PC-3 (cell line): ENCODE data around the gene CSTPP1. TPM values are rescaled to one million over a fixed set of nuclear protein-coding genes. Genes with fewer than 3 reads are reported as not detected.

Source experiments
- ATAC-seq: fragments of 200-7000 bp; cut with Tn5 transposase; 2 replicates; pipeline ENCODE4 v1.9.1; 2020; ENCODE audit warnings: mild to moderate bottlenecking, moderate library complexity
- BruUV-seq: library from RNA; stranded (reverse); fragments of 400-500 nt; replicated peaks from 2 replicates; lab custom pipeline; 2021; lab: Mats Ljungman, UMichigan
- CTCF ChIA-PET: fragments of 300-600 bp; sonication (Branson Sonifier 250); formaldehyde crosslinking; loops from one replicate; lab custom pipeline; 2022; ENCODE audit warnings: antibody characterized with exemption; lab: Charles Lee
- POLR2A ChIA-PET: fragments of 300-600 bp; sonication (Branson Sonifier 250); formaldehyde crosslinking; loops from one replicate; lab custom pipeline; 2022; ENCODE audit warnings: antibody characterized with exemption; ENCODE audit not compliant: unreplicated experiment; lab: Charles Lee
- DNase-seq: peaks from one replicate; pipeline ENCODE4 v3.0.0-alpha.2; 2015
- H2AFZ ChIP-seq: fragments of 300-600 bp; sonication (generic); 2 replicates; pipeline ENCODE4 v1.6.0; 2016; ENCODE audit warnings: antibody characterized with exemption, low read length
- H3F3A ChIP-seq: fragments of 300-600 bp; sonication (generic); one replicate; pipeline ENCODE4 v1.6.0; 2017; ENCODE audit warnings: antibody characterized with exemption, low read length, control low read depth, mild to moderate bottlenecking; ENCODE audit not compliant: unreplicated experiment
- H3K27ac ChIP-seq: fragments of 300-600 bp; sonication (generic); 2 replicates; pipeline ENCODE4 v1.5.1; 2016; ENCODE audit warnings: mild to moderate bottlenecking, low read length
- H3K27me3 ChIP-seq: fragments of 300-600 bp; sonication (generic); 2 replicates; pipeline ENCODE4 v1.6.1; 2016; ENCODE audit warnings: low read length, mixed read lengths
- H3K36me3 ChIP-seq: fragments of 300-600 bp; sonication (generic); 2 replicates; pipeline ENCODE4 v1.6.1; 2016; ENCODE audit warnings: low read depth, mixed run types, low read length, mixed read lengths
- H3K4me1 ChIP-seq: fragments of 300-600 bp; sonication (generic); 2 replicates; pipeline ENCODE4 v1.5.1; 2016; ENCODE audit warnings: low read length; ENCODE audit not compliant: insufficient read depth
- H3K4me2 ChIP-seq: fragments of 300-600 bp; sonication (generic); 2 replicates; pipeline ENCODE4 v1.6.0; 2016; ENCODE audit warnings: low read length
- H3K4me3 ChIP-seq: fragments of 300-600 bp; sonication (generic); 2 replicates; pipeline ENCODE4 v1.5.1; 2016; ENCODE audit warnings: mild to moderate bottlenecking, low read length, mixed read lengths
- H3K79me2 ChIP-seq: fragments of 300-600 bp; sonication (generic); 2 replicates; pipeline ENCODE4 v1.6.1; 2017; ENCODE audit warnings: low read length, mixed read lengths
- H3K9ac ChIP-seq: fragments of 300-600 bp; sonication (generic); 2 replicates; pipeline ENCODE4 v1.6.0; 2016; ENCODE audit warnings: mild to moderate bottlenecking, low read length
- H3K9me2 ChIP-seq: fragments of 300-600 bp; sonication (generic); replicated peaks from 2 replicates; pipeline ENCODE4 v1.6.1; 2016; ENCODE audit warnings: mixed run types, low read length, mixed read lengths
- H3K9me3 ChIP-seq: fragments of 300-600 bp; sonication (generic); 2 replicates; pipeline ENCODE4 v1.6.1; 2016; ENCODE audit warnings: low read length, mixed read lengths
- H4K20me1 ChIP-seq: fragments of 300-600 bp; sonication (generic); 2 replicates; pipeline ENCODE4 v1.6.1; 2016; ENCODE audit warnings: low read length, mixed read lengths
- EZH2 ChIP-seq: fragments of 300-600 bp; sonication (generic); IDR thresholded peaks from one replicate; pipeline ENCODE4 v1.6.1; 2017; ENCODE audit warnings: antibody characterized with exemption, mild to moderate bottlenecking, low read length; ENCODE audit not compliant: unreplicated experiment
- EZH2phosphoT487 ChIP-seq: fragments of 300-600 bp; sonication (generic); IDR thresholded peaks from 2 replicates; pipeline ENCODE4 v1.6.1; 2018; ENCODE audit warnings: mild to moderate bottlenecking, antibody characterized with exemption, low read length, borderline replicate concordance
- intact Hi-C: fragments of 100-400 bp; cut with micrococcal nuclease; formaldehyde crosslinking; loops from 2 replicates; pipeline ENCODE4 v1.9.0; 2023
- total RNA-seq: library from RNA; depleted of rRNA; stranded (reverse); fragments of >200 nt; gene quantifications from 2 replicates; pipeline ENCODE4 v1.2.3, GENCODE V29; 2014
- TF ChIP-seq, protein P1 (sequence below): fragments of 300-600 bp; sonication (generic); conservative IDR thresholded peaks from 2 replicates; pipeline ENCODE4 v1.5.1; 2017; ENCODE audit warnings: antibody characterized with exemption, low read depth, mild to moderate bottlenecking, low read length

CSTPP1 gene
- total RNA-seq, 1 experiment from 2014 or later = 21.7 TPM

DNA sequence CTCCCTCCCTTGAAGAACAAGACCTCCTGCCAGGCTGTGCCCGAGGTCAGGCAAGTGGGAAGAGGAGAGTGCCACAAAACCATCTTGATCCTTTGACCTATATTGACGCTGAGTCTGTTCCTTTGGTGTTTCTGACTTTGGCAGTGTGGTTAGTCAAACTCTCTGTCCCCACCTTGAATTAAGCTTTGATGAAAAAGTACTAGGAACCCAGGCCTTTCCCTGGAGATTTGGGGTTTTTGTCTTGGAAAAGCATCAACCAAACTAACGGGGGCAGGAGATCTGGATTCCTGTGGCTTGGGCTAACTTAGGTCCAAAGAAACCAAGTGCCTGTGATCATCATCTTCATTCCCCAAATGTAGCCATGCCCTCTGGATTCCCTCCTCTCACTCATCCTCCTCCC, 199.8 kb downstream of the CSTPP1 start:
- Histone ChIP-seq H2AFZ (no peak overlapping the region), H3F3A (no peaks in the 10 kb centered on the region), H3K36me3 (no peaks in the 10 kb centered on the region), H3K4me2 (no peak overlapping the region), H3K4me1 (no peaks in the 10 kb centered on the region), H3K4me3 (no peak overlapping the region), H3K27me3 (no peaks in the 10 kb centered on the region), H3K79me2 (no peaks in the 10 kb centered on the region), H3K9ac (no peak overlapping the region), H3K9me2 (no peaks in the 10 kb centered on the region), H3K27ac (no peak overlapping the region), H3K9me3 (no peaks in the 10 kb centered on the region), H4K20me1 (no peaks in the 10 kb centered on the region)
- CTCF ChIA-PET = no interaction called here
- intact Hi-C loops = no loop called here
- BruUV-seq = no TSS peak
- POLR2A ChIA-PET = no interaction called here
- DNase-seq (no peak), ATAC-seq (no peak)
- TF ChIP-seq EZH2phosphoT487 (no peak), EZH2 (no peak)
- TF ChIP-seq, protein P1, sequence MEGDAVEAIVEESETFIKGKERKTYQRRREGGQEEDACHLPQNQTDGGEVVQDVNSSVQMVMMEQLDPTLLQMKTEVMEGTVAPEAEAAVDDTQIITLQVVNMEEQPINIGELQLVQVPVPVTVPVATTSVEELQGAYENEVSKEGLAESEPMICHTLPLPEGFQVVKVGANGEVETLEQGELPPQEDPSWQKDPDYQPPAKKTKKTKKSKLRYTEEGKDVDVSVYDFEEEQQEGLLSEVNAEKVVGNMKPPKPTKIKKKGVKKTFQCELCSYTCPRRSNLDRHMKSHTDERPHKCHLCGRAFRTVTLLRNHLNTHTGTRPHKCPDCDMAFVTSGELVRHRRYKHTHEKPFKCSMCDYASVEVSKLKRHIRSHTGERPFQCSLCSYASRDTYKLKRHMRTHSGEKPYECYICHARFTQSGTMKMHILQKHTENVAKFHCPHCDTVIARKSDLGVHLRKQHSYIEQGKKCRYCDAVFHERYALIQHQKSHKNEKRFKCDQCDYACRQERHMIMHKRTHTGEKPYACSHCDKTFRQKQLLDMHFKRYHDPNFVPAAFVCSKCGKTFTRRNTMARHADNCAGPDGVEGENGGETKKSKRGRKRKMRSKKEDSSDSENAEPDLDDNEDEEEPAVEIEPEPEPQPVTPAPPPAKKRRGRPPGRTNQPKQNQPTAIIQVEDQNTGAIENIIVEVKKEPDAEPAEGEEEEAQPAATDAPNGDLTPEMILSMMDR = no peak

DNA sequence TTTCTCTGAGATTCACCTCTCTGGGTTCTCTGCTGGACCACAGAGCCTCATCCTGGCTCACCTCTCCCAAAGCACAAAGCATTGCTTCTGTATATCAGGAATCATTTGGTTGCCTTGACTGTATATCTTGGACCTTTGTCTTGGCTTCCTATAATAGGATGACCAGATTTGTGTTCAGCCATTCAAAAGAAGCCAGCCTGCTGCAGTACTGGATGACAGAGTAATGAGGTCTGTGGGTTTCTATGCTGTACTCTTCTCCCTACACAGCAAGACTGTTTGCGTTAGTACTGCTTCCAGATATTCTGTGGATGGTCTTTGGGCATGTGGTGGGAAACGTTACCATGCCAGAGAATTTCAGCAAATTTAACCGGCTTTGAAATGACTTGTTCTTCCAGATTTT, 200.4 kb downstream of the CSTPP1 start:
- no peaks in the 10 kb centered on the region for H4K20me1 ChIP-seq
- H3K4me3 ChIP-seq = no peak overlapping the region
- no peaks in the 10 kb centered on the region for H3K27me3 ChIP-seq
- DNase-seq = no peak
- H3K79me2 ChIP-seq = no peaks in the 10 kb centered on the region
- H3K36me3 ChIP-seq = no peaks in the 10 kb centered on the region
- H3K27ac ChIP-seq = no peak overlapping the region
- ChIA-PET POLR2A (no interaction called here), CTCF (no interaction called here)
- H3K9me2 ChIP-seq = no peaks in the 10 kb centered on the region
- H2AFZ ChIP-seq = no peak overlapping the region
- BruUV-seq = no TSS peak
- H3K4me2 ChIP-seq = no peak overlapping the region
- H3F3A ChIP-seq = no peaks in the 10 kb centered on the region
- H3K9me3 ChIP-seq = no peaks in the 10 kb centered on the region
- TF ChIP-seq, protein P1 = no peak
- TF ChIP-seq EZH2phosphoT487 (no peak), EZH2 (no peak)
- H3K9ac ChIP-seq = no peak overlapping the region
- no peaks in the 10 kb centered on the region for H3K4me1 ChIP-seq
- intact Hi-C loops = no loop called here
- ATAC-seq = no peak

DNA sequence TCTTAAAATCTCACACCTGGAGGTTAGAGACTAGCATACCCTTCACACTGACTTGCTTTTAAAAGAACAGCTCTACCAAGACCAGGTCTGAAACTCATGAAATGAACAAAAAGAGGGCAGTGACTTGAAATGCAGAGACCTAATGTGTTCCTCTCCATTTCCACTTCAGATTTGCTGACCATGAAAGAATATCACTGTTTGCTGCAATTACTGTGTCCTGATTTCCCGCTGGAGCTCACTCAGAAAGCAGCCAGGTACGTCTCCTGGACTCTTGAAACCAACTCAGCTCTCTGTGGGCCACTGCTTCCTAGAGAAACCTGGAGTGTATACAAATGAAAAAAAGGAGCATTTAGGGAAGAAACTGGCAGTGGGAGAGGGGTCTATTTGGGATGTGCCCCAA, 200.9 kb downstream of the CSTPP1 start:
- no peaks in the 10 kb centered on the region for H3K27me3 ChIP-seq
- DNase-seq (no peak), ATAC-seq (no peak)
- no peaks in the 10 kb centered on the region for H3K9me3 ChIP-seq
- no peak overlapping the region for H3K4me3 ChIP-seq
- POLR2A ChIA-PET = no interaction called here
- no peak overlapping the region for H3K9ac ChIP-seq
- no TSS peak for BruUV-seq
- H3K79me2 ChIP-seq = no peaks in the 10 kb centered on the region
- TF ChIP-seq EZH2 (no peak), EZH2phosphoT487 (no peak)
- TF ChIP-seq, protein P1 = no peak
- no peak overlapping the region for H3K4me2 ChIP-seq
- CTCF ChIA-PET = no interaction called here
- H4K20me1 ChIP-seq = no peaks in the 10 kb centered on the region
- no peak overlapping the region for H3K27ac ChIP-seq
- intact Hi-C loops = no loop called here
- H3K4me1 ChIP-seq = no peaks in the 10 kb centered on the region
- H3K36me3 ChIP-seq = no peaks in the 10 kb centered on the region
- no peaks in the 10 kb centered on the region for H3F3A ChIP-seq
- no peak overlapping the region for H2AFZ ChIP-seq
- no peaks in the 10 kb centered on the region for H3K9me2 ChIP-seq
